Measurements from ENCODE around the gene HOXB7. TPM values are rescaled to one million over a fixed set of nuclear protein-coding genes. Genes with fewer than 3 reads are reported as not detected.

HOXB7 gene
- total RNA-seq = 24.9 and 26.0 TPM in 2 replicates

DNA sequence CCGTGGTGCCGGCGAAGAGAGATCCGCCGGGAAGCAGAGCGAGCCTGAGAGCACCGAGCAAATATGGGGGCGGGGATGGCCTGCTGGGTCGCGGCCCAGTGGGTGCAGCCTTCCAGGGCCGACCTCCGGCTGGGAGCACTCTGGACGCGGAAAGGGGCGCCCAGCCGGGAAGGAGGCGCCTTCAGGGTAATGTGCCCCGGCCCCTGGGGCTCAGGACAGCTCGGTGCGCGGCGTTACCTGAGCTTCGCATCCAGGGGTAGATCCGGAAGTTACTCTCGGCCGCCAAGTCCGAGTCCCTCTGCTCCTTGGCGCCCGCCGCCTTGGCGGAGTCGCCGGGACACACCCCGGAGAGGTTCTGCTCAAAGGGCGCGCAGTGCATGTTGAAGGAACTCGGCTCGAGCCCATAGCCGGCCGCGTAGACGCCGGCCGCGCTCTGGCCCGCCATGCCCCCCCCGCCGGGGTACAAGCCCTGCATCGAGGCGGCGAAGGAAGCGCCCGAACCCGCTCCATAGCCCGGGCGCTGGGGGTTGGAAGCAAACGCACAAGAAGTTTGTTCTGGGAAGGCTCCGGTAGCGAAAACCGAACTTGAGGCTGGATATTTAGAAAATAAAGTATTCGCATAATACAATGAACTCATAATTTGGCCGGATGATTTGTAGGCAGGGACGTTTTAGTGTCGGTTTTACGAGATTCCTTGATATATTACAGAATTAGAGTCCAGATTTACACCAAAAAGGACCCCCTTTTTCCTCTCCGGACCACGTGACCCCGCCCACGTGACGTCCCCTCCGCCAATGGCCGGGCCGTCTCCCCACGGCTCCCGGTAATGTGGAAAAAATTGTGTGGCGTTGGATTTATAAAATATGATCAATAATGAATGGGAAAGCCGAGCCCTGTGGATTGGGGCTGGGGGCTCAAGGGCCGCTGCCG lies at the start of gene HOXB7:
TSS of gene HOXB7 (minus strand) at position 736 of the 930 bp plus-strand sequence. CDS start at position 637, 99 bp downstream.
- H3K4me3 ChIP-seq (ENCODE audit: low read depth, low read length) = peak within 1 kb of the TSS; percentile 86
- TF ChIP-seq, protein P1, sequence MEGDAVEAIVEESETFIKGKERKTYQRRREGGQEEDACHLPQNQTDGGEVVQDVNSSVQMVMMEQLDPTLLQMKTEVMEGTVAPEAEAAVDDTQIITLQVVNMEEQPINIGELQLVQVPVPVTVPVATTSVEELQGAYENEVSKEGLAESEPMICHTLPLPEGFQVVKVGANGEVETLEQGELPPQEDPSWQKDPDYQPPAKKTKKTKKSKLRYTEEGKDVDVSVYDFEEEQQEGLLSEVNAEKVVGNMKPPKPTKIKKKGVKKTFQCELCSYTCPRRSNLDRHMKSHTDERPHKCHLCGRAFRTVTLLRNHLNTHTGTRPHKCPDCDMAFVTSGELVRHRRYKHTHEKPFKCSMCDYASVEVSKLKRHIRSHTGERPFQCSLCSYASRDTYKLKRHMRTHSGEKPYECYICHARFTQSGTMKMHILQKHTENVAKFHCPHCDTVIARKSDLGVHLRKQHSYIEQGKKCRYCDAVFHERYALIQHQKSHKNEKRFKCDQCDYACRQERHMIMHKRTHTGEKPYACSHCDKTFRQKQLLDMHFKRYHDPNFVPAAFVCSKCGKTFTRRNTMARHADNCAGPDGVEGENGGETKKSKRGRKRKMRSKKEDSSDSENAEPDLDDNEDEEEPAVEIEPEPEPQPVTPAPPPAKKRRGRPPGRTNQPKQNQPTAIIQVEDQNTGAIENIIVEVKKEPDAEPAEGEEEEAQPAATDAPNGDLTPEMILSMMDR (conservative IDR thresholded peaks at IDR 0.05; ENCODE audit: low read depth, low read length) = no peak
- DNase-seq (ENCODE audit: low read depth) = no peak

DNA sequence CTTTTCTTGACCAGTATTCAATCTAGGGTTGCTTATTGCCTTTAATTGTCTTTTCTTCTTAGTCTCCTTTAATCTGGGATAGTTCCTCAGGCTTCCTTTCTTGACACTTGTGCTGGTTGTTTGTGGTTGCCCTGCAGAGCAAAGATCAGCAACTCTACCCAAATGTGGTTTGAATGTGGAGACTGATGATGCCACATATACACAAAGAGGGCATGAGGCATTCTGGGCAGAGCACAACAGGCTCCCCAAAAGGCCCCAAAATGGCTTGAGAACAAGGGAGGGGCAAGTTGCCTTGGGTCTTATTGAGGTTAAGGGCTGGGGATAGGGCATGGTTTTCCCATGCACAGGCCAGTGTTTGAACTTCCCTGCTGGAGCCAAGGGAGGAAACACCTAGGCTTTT lies 45.1 kb upstream of the HOXB7 start:
- H3K4me3 ChIP-seq (ENCODE audit: low read depth, low read length) = no peak overlapping the region
- no peak for DNase-seq (ENCODE audit: low read depth)
- TF ChIP-seq, protein P1 (conservative IDR thresholded peaks at IDR 0.05; ENCODE audit: low read depth, low read length) = no peak

DNA sequence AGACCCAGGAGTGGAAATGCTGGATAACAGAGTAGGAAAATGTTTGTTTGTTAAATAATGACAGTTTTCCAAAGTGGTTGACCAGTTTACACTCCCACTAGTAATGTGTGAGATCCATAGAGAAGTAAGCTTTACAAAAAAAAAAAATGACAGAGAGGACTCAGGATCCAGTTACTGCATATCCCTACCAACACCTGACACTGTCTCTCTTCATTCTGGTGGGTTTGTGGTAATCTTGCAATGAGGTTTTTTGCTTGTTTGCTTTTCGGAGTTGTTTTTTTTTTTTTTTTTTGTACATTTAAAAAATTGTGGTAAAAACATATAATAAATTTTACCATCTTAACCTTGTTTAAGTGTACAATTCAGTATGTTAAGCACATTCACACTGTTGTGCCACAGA lies 38.9 kb upstream of the HOXB7 start:
- DNase-seq (ENCODE audit: low read depth) = no peak
- TF ChIP-seq, protein P1 (conservative IDR thresholded peaks at IDR 0.05; ENCODE audit: low read depth, low read length) = no peak
- H3K4me3 ChIP-seq (ENCODE audit: low read depth, low read length) = no peak overlapping the region

DNA sequence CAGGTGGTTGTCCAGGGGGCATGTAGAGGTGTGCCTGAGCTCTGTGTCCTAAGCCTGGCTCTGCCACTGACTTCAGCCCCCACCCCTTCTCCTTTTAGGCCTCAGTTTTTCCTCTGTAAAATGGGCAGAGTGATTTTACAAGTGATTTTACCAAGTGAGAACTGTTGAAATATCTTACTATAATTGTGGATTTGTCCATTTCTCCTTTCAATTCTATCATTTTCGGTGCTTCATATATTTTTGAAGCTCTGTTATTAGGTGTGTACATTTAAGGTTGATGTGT lies 37.1 kb upstream of the HOXB7 start:
- peak overlapping the region; percentile 63 for H3K4me3 ChIP-seq (ENCODE audit: low read depth, low read length)
- DNase-seq (ENCODE audit: low read depth) = no peak
- TF ChIP-seq, protein P1 (conservative IDR thresholded peaks at IDR 0.05; ENCODE audit: low read depth, low read length) = no peak

DNA sequence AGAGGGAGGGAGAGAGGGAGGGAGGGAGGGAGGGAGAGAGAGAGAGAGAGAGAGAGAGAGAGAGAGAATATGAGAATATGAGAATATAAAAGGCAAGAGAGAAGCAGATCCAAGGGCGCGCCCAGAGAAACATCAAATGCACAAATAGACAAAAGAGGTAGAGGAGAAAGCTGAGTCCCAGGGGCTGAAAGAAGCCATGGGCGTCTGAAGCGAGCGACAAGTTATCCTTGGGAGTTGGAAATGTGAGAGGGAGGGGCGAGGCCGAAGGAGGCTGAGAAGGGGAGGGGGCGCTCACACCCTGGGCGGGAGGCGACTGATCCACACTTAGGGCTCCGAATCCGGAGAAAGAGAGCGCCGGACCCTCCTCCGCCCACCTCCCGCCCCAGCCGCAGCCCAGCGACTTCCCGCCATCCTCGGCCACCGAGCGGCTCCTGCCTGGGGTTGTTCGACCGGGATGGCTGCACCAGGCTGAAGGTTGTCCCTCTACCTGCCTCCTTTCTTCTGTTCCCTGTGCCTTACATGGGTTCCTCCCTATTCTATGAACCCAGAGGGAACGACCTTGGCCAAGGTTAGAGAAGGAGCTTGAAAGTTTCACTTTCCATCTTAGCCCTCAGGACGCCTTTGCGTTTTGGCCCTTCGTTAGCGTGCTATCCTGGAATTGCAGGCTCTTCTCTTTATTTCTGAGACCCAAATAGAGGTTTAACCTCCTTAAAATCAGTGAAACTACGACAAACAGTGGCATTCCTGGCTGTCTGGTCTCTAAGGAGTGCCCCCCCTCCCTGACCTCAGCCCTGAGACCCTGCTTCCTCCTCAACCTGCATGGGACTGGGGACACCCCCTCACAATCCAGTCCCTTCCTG lies 36.5 kb upstream of the HOXB7 start:
- H3K4me3 ChIP-seq (ENCODE audit: low read depth, low read length) = peak overlapping the region; percentile 63
- DNase-seq (ENCODE audit: low read depth) = no peak
- TF ChIP-seq, protein P1 (conservative IDR thresholded peaks at IDR 0.05; ENCODE audit: low read depth, low read length) = no peak

DNA sequence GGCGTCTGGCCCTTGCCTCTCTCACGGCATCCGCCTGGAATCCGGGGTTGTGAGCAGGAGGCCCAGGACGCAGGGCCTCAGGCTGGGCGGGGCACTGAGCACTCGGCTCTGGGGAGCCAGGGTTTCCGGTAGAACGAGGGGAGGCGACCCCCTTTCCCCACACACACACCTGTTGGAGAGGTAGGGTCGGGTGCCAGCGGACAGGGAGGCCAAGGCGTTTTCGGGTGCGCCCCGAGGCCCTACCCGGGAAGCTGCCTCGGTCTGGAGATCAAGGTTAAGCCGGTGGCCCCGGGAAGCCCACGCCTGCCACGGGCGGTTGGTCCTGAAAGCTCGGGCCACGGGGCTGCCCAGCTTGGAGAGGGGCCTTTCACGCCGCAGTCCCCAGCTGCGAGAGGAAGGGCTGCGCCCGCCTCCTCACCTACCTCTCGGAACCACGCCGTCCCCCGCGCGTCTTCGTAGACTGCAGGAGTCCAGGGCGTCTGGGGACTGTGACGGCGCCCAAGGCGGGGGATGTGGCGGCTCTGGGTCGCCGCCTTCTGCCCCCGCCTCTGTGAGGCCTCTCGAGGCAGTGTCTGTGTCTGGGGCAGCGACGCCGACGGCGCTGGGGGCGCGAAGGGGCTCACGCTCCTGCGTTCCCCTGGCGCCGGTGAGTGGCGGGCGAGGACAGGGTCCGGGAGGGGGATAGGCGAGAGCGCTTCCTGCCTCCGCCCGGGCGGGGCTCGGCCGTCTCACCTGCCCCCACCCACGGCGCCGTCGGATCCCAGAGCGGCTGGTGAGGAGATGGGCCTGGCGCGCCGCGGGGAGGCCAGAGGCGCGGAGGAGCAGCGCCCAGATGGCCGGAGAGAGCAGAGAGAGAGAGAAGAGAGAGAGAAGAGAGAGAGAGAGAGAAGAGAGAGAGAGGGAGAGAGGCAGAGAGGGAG lies 35.6 kb upstream of the HOXB7 start:
- peak overlapping the region; percentile 63 for H3K4me3 ChIP-seq (ENCODE audit: low read depth, low read length)
- no peak for DNase-seq (ENCODE audit: low read depth)
- TF ChIP-seq, protein P1 (conservative IDR thresholded peaks at IDR 0.05; ENCODE audit: low read depth, low read length) = no peak

Measured in epithelial cell of proximal tubule (primary cell).